ENCODE data around the gene EPHA5.

The EPHA5 gene

DNA sequence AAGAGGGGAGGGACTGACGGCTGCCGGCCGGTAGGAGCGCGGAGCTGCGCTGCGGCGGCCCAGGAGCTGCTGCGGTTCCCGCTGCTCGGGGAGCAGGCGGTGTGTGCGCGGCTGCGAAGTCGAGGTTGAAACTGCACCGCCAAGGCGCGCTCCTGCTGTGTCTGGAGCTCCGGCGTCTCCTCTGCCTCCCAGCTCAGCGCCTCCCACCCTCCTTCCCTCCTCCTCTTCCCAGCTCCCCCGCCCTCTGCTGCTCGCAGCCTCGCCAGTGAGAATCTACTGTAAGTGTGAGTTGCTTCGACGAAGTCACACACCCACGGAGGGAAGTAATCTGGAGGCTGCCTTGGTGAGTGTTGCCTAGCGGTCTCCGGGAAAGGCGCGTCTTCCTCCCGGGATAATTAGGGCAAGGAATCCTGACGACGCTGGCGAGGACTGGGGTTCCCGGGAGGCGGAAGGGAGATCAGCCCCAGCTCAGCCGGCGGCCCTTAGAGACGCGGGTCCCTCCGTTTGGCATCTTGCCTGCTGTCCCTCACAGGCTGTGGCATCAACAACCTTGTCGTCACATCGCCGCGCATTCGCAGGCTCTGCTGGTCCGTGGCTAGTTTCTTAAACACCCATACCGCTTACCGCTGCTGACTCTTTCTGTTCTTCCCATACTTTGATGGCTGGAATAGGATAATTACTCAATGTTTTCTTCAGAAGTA is at the start of gene EPHA5:
TSS of gene EPHA5 (minus strand) at position 159 of the 701 bp plus-strand sequence. CDS start 747 bp downstream, outside the sequence.
- DNase-seq (ENCODE audit: low read depth): no peak

DNA sequence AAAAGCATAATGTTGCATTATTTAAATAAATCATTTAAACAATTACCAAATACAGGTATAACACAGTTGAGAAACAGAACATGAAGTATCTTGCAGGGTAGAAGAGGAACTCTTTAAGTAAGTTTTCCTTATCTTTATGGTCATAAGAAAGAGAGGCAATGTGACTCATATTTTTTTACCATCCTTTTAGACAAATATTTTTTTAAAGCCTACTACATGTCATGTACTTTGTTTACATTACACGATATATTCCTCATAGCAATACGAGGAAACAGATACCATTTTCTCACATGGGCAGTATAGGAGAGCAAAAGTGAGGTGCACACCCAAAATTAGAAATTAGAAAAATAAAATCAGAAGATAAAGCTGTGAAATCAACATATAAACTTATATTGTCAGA is 49.3 kb upstream of the EPHA5 start:
- DNase-seq (ENCODE audit: low read depth): no peak

DNA sequence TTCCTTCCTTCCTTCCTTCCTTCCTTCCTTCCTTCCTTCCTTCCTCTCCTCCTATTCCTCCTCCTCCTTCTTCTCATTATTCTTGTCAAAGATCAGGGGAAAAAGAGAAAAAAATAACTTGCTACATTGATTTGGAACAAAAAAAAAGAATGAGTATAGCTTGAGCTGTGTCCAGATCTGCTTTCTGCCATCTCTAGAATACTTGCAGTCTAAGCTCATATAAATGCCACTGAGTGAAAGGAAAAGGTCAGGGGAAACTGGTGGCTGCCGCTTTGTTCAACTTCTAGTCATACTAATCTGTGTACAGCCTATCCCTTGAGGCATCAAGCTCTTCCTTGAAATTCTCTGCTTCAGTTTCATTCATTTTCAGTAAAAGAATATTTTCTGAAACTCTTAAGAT is 28.3 kb upstream of the EPHA5 start:
- DNase-seq (ENCODE audit: low read depth): no peak

DNA sequence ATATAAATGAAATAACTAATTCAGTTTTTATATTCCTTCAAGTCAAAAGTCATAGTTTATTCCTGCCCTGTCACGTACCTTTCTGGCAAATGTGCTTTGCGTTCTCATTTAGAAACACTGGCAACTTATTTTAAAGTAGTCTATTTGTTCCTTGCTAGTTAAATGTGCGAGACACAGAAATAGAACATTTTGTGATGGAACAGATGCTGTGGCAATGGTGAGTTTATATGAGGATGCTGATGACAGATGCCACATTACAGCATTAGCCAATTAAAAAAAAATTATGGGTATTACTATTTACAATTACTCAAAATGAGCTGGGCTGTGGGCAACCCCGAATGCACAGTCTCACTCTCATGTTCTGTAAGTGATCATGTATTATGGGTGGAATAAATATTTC is 26.1 kb upstream of the EPHA5 start:
- no peak for DNase-seq (ENCODE audit: low read depth)

DNA sequence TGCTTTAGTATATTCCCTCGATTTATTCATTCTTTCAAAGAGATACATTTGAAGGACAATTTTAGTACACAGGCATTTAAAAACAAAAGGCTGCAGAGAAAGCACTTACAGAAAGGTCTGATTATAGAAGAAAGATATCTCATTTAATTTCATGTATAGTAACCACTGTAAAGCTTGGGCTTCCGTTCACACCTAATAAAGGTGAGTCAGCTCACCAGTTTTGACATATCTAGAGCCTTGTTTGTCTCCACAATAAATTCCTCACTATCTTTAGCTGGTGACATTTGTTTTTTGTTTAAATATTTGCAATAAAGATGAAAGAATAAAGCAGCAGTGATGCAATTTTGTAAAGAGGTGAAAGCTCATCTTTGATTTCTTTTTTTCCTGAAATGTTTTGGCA is 1.1 kb upstream of the EPHA5 start:
- DNase-seq (ENCODE audit: low read depth): no peak

DNA sequence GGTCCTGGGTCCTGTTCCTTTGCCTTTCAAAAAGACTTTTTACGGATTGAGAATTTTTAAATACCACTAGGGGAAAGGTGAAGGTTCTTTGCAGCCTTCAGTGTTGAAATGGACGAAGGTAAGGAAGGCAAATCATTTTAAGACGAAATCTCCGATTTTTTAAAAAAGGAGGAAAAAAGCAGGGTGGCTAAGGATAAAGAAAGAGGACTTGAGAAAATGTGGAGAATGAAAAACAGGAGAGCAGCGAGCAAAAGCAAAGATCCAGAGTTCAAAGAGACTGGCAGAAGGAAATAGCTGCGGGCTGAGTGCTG is 314 bp downstream of the EPHA5 start:
- DNase-seq (ENCODE audit: low read depth): no peak

DNA sequence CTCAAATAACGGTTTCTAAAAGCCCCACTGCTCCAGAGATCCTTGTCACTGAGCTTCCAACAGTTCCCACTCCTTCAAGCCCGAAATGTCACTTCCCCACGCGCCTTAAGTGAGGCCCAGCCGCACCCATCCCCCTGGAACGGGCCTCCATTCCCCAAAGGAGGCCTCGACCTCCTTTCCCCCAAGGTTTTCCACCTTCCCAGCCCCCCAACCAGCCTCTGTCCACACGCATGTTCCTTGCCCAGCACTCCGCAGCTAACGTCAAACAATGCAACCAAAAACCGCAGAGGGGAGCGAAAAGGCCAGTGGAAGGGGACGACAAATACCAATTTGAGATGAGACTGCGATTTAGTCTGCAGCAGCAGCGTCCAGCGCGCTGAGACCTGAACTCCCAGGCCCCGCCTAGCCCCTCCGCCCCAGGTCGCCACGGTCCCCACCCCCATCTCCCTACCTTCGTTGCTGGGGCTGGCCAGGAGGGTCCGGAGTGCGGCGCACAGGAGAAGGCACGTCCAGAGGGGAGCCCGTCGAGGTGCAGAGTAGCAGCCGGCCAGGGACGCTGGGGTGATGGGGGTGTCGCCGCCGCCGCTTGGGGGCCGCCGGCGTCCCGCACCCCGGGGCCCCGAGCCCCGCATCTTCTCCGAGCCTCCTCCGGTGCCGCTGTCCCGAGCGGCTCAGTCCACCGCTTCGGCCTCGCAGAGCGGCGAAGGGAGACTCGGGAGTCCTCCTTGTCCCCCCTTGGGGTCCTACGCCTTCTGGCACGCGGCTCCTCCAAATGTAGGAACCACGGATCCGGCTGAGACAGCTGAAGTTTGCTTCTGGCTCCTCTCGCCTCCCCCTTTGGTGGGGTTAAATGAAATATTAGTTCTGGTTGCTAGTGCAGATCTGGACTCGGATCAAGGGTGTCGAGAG is 924 bp downstream of the EPHA5 start:
- DNase-seq (ENCODE audit: low read depth): no peak

DNA sequence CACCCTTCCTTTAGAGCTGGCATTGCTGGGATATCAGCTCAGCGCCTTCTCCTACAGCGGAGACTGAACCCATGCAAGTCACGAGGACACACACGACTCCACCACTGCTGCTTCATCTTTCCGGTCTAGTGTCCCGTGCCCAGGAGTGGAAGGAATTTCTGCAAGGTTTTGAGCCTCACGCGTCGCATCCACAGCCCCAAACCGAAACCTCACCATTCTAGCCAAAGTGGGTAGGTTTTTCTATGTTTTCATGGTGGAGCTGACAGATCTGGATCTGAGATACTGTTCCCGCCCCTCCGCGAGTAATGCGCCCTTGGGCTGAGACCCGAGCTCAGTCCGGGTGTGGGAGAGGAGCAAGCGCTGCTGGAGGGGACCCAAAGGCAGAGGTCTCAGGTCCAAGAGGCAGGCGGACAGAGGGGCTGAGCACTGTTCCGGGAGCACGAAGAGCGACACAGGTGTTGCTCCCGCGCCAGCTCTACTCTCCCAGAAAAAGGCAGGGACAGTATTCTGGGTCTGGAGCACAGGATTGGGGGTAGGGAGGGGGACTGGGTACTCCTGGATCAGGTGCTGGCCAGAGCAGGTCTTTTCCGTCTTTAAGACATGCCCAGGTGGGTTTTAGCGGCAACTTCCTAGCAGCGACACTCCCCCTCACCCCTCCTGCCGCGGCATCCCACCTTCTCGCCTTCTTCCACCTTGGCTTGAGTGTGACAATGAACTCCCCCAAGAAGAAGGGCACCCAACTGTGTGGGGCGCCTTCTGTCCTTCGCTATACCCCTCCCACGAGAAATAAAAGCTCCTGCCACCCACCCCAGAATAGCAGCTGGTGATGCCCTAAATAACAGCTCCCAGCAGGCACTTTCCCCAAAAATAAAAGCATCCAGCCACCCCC is 1.8 kb downstream of the EPHA5 start:
- DNase-seq (ENCODE audit: low read depth): no peak

DNA sequence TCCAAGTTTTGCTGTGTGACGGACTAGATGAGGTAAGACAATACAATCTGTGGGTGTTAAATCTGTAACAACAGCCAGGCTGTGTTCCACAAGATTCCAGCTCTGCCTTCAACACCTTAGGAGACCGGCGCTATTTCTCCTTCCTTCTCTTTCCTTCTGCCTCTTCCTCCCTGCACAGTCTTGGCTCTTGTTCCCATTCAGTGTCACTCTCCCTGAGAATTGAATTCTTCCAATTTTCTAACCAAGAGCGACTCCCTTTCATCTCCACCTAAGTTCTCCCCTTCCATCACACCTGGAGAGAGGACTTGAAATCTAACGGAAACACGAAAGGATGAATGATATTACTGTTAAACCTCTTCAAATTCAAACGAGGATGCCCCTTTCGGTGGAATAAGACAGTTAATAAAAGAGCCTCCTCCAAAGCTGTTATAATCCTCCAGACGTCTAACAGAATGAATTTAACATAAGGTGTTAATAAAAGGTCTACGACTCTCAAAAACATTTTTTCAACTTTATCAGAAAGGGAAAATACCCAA is 2.7 kb downstream of the EPHA5 start:
- DNase-seq (ENCODE audit: low read depth): no peak

DNA sequence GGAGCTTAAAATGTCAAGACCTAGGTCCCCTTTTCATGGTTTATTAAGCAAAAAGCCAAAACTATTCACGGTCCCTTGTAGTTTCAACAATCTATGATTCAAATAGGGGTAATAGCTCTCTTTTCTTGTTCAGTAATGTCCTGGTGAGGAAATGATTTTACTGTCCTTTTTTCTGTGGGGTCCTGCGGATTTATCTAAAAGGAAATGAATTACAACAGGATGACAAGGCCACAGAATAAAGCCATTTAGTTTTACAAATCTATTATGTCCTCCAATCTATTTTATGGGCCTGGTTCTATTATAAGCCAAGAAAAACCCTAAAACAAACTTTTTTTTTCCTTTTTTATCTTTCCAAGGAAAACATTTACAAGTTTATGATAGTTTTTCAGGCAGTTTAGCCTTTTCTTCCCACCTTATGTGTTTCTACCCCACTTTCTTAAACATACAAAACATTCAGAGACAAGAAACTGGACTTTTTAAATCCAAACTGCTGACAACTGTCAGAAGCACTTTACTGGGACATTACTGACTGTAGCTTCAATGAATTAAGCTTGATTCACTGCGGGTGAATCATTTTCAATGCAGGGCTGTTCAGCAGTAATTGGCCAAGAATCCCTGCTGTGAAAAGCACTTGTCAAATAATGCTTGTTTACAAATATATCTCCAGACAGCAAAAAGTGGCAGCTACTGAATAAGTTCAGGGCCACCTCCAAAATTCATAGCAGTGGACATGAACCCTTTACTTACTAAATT is 4.3 kb downstream of the EPHA5 start:
- no peak for DNase-seq (ENCODE audit: low read depth)

DNA sequence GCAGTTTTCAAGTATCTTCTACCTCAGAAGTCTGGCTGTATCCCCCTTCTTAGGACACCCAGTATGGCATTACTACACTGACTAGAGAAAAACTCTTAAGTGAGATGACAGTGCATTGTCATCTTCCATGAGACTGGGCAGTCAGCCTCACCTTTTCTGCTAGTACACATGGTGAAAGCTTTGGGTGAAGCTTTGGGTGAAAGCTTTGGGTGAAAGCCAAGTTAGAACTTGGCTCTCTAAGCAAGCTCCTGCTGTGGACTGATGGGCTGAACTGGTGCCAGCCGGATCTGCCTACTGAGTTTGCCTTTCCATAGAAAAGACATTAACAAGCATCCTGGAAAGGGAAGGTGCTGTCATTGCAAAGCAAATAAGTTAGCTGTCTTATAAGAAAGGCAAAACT is 8.8 kb downstream of the EPHA5 start:
- DNase-seq (ENCODE audit: low read depth): no peak

DNA sequence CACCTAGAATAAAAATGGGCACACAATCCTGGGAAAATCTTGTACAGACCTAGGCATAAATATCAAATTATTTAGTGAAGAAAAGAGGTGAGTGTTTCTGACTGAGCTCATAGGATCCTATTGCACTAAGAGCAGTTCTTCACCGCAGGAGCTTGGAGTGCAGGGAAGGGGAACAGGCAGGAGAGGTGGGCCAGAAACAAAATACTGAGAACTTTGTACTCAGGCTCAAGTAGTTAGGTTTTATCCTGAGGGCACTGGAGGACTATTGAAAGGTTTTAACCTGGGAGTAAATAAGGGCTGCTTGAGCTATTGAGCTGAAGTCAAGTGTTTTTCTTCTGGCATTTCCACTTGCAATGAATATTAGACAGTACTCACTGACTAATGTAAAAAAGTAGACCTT is 12.2 kb downstream of the EPHA5 start:
- no peak for DNase-seq (ENCODE audit: low read depth)

DNA sequence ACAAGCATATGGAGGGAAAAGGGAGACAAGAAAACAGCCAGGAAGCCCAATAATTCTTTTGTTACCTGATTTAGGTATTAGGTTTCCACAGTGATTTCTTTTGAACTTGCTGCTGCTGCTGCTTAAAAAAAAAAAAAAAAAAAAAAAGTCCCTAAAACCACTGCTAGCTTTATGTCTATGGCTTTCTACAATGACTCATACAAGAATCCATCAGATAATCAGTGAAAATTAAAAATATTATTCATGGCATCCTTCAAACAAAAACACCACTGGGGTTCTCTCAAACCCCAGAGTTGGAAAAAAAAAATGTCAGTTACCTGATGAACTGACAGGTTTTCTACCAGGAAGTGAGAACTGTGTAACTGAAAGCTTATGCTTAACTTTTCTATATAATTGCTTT is 14.3 kb downstream of the EPHA5 start:
- DNase-seq (ENCODE audit: low read depth): no peak

DNA sequence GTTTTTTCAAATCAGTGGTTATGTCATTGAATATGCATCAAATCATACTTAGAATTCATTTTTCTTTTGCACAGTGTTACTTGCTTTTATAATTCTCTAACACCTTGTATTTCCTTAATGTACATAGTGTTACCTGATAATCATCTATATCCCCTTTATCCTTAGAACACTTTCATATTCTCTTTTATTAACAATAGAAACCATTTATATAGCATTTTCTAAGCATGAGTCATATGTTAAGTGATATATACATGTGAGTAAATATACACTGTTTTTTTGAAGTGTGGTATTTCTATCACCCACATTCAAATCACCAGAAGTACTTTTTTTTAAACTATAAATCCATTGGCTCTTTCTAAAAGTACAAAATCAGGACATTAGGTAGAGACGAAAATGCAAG is 15.3 kb downstream of the EPHA5 start:
- no peak for DNase-seq (ENCODE audit: low read depth)

DNA sequence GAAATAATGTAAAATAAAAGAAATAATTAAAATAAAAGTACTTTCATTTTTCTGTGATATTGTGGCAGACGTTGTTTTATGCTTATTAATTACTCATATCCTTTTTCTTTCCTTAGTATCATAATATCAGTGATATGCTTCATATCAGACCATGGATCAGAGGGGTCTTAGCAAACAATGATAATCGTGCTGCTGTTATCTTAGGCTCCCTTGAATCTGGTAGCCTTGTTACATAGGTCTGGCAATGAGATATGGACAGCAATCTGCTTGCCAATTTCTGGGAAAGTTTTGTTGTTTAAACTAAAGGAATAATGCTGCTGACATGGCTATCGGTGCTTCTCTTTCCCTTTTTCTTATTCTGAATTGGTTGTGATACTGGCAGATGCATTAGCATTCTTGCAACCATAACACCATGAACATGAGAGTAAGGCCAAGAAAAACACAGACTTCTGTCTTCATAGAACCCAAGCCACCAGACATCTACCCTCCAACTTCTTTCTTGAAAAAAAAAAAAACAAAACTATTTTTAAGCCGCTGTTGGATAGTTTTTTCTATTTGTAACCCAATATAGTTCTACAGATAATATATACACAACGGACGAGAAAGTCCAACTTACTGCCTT is 16.4 kb downstream of the EPHA5 start:
- DNase-seq (ENCODE audit: low read depth): no peak

DNA sequence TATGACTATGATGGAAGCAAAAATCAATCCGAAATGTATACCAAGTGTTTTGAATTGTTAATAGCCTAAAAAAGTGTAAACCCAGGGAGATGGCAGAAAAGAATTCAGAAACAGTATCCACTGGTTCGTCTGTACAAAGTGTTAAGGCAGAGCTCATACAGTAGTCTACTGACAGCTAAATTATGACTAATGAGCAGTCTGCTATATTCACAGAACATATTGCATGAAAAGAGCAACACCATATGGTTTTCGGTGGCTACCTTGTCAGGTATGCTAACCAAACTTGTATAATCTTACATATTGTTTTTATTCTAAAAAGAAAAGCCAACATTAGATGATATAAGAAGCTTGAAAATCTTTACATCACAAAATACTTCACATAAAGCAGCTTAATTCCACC is 18.5 kb downstream of the EPHA5 start:
- DNase-seq (ENCODE audit: low read depth): no peak

DNA sequence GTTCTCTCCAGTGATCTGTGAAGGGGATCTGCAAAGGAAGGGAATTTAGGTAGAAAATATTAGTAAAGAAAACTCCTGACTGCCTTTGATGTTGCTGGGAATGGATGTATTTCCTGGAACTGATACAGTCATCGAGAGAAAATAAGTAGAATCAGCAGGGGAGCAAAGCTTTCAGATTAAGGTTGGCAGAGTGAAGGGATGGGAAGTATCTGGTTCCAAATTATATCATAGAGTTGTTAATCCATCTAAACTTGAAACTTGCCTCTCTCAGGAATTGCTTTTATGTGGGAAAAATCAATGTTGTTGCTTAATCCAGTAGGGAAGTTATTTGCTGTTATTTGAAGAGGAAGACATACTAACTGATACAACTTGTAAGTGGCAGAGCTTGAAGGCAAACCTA is 19.3 kb downstream of the EPHA5 start:
- no peak for DNase-seq (ENCODE audit: low read depth)

DNA sequence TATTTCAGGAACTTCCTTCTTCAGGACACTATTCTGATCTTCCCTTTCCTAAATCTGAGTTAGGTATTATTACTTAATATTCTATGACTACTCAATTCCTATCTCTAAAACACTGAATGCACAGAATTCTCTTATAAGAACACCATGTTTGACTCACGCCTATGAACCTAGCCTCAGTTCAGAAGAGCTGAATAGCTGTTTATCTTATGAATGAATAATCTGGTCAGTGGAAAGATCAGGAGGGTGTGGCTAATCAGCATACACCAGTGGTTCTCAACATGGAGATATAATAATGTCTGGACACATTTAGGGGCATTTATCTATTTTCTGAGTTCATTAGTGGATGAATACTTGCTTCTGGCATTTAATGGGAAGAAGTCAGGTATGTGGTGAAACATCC is 24.2 kb downstream of the EPHA5 start:
- DNase-seq (ENCODE audit: low read depth): no peak

DNA sequence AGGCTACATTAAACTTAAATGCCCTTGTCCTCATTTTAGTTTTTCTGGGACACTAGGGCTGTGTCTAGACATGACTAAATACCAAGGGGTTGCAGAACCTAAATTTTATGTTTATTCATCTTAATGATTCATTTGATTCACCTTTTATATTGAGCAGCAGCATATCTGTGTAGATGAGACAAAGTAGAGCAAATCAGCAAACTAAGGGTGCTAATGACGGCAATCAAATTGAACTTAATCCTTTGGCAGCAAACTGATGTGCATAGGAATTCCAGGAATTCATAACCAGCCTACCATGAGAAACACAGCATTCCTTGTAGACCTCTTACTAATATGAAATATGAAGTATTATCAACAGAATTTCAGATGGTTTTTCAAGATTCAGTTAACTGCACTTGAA is 25.1 kb downstream of the EPHA5 start:
- DNase-seq (ENCODE audit: low read depth): no peak

DNA sequence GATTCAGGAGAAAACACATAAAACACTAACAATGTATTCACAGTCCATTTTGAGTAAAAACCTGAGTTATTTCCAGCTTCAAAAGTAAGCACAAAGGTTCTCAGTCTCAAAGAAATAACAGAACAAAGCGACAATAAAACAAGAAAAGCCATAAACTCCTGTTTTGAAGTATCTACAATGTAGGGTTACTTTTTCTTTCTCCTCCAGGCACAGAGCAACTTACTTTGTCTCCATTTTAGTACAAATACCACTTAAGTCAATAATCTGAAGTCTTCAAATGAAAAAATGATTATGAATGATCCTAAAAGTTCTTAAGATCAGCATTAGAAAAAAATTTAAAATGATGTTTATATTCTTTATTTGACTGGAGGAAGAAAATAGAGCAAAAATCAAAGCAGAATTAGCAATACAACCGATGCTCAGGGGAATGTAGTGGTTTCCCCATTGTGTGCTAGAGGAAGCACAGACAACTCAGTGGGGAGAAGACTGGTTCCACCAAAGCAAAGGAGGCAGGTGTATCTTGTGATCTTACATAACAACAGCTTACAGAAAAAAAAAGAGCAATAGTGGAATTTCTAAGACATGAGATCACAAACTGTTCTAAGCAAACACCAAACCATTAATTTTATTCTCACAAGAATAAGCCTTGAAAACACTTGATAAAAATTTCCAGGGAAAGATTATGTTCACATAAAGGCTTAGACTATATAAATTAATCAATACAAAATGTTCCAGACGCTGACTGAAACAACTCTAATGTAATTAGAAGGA is 35.1 kb downstream of the EPHA5 start:
- no peak for DNase-seq (ENCODE audit: low read depth)
